Ectodermal cell (in vitro differentiated cells): Measurements from ENCODE around the gene SLC22A1.
"Not testable (repeated sequence)": the region's sequence is repeated elsewhere in the genome, so short reads cannot be mapped to it uniquely, and the experiment has no call there.

ENCODE experiments used
- H3K27ac ChIP-seq: 2 replicates; pipeline ENCODE4 v1.7.0; 2013; ENCODE audit warnings: mild to moderate bottlenecking, low read depth, low read length; ENCODE audit not compliant: insufficient read depth, poor library complexity, severe bottlenecking
- H3K27me3 ChIP-seq: 2 replicates; pipeline ENCODE4 v1.7.0; 2013; ENCODE audit warnings: mild to moderate bottlenecking, low read length; ENCODE audit not compliant: insufficient read depth, control insufficient read depth, poor library complexity, severe bottlenecking
- H3K36me3 ChIP-seq: one replicate; pipeline ENCODE4 v1.7.0; 2013; ENCODE audit warnings: low read length; ENCODE audit not compliant: control insufficient read depth, insufficient read depth
- H3K4me1 ChIP-seq: one replicate; pipeline ENCODE4 v1.7.0; 2013; ENCODE audit warnings: low read length; ENCODE audit not compliant: control insufficient read depth, insufficient read depth
- H3K4me3 ChIP-seq: 2 replicates; pipeline ENCODE4 v1.7.0; 2013; ENCODE audit warnings: low read depth, low read length, control low read depth; ENCODE audit not compliant: insufficient read depth
- H3K9me3 ChIP-seq: 2 replicates; pipeline ENCODE4 v1.7.0; 2013; ENCODE audit warnings: mild to moderate bottlenecking, low read length, moderate library complexity; ENCODE audit not compliant: control insufficient read depth
- WGBS, 2 experiments: methylation state at CpG; one replicate each; pipeline ENCODE4 v1.1.7; 2013; ENCODE audit warnings: missing lambda C conversion rate in 2 of 2; 5-methylcytosine and 5-hydroxymethylcytosine counted together

SLC22A1 gene

GRCh38 chr6:160118620-160119229, 2.9 kb upstream of the SLC22A1 start:
- whole genome bisulfite sequencing, 2 experiments = 87 to 95% methylated on average over 5 of the region's 5 CpGs
- no peak overlapping the region for H3K4me3 ChIP-seq
- no peaks in the 10 kb centered on the region for H3K27me3 ChIP-seq
- no peaks in the 10 kb centered on the region for H3K9me3 ChIP-seq
- no peaks in the 10 kb centered on the region for H3K36me3 ChIP-seq
- H3K27ac ChIP-seq = no peak overlapping the region
- H3K4me1 ChIP-seq = peaks cover 7% of the 10 kb centered on the region

- no peaks in the 10 kb centered on the region for H3K36me3 ChIP-seq
- no peak overlapping the region for H3K27ac ChIP-seq
- H3K27me3 ChIP-seq = no peaks in the 10 kb centered on the region
- WGBS, 2 experiments = 66 to 77% methylated on average over 1 of the region's 1 CpG
- H3K9me3 ChIP-seq = no peaks in the 10 kb centered on the region
- H3K4me3 ChIP-seq = no peak overlapping the region
- H3K4me1 ChIP-seq = peaks cover 7% of the 10 kb centered on the region
Measured at GRCh38 chr6:160120087-160120486, 1.5 kb upstream of the SLC22A1 start.

- Histone ChIP-seq H3K4me3 (no peak overlapping the region), H3K27ac (no peak overlapping the region), H3K36me3 (no peaks in the 10 kb centered on the region), H3K9me3 (no peaks in the 10 kb centered on the region), H3K4me1 (peaks cover 7% of the 10 kb centered on the region), H3K27me3 (no peaks in the 10 kb centered on the region)
- WGBS, 2 experiments = 90 to 92% methylated on average over 14 of the region's 14 CpGs
Measured at GRCh38 chr6:160121981-160122380, 366 bp downstream of the SLC22A1 start.

- no peaks in the 10 kb centered on the region for H3K9me3 ChIP-seq
- no peaks in the 10 kb centered on the region for H3K27me3 ChIP-seq
- WGBS, 2 experiments = 94 to 96% methylated on average over 5 of the region's 5 CpGs
- no peaks in the 10 kb centered on the region for H3K36me3 ChIP-seq
- H3K27ac ChIP-seq = no peak overlapping the region
- H3K4me3 ChIP-seq = no peak overlapping the region
- peaks cover 7% of the 10 kb centered on the region for H3K4me1 ChIP-seq
Measured at GRCh38 chr6:160122744-160123143, 1.1 kb downstream of the SLC22A1 start.

GRCh38 chr6:160124007-160124406, 2.4 kb downstream of the SLC22A1 start:
- Histone ChIP-seq H3K27me3 (no peaks in the 10 kb centered on the region), H3K4me1 (peaks cover 7% of the 10 kb centered on the region), H3K27ac (no peak overlapping the region), H3K9me3 (no peaks in the 10 kb centered on the region), H3K4me3 (no peak overlapping the region), H3K36me3 (no peaks in the 10 kb centered on the region)
- 94 to 100% methylated on average over 2 of the region's 2 CpGs for WGBS, 2 experiments

- H3K27ac ChIP-seq = no peak overlapping the region
- no peaks in the 10 kb centered on the region for H3K36me3 ChIP-seq
- 90 to 93% methylated on average over 5 of the region's 5 CpGs for WGBS, 2 experiments
- H3K9me3 ChIP-seq = no peaks in the 10 kb centered on the region
- no peaks in the 10 kb centered on the region for H3K27me3 ChIP-seq
- peaks cover 4% of the 10 kb centered on the region for H3K4me1 ChIP-seq
- H3K4me3 ChIP-seq = no peak overlapping the region
Measured at GRCh38 chr6:160124605-160125004, 3.0 kb downstream of the SLC22A1 start.

GRCh38 chr6:160125105-160125504, 3.5 kb downstream of the SLC22A1 start:
- H3K9me3 ChIP-seq, H3K4me3 ChIP-seq, H3K27ac ChIP-seq, H3K4me1 ChIP-seq, H3K27me3 ChIP-seq, H3K36me3 ChIP-seq: not testable (repeated sequence)
- WGBS, 2 experiments = 87 to 92% methylated on average over 4 to 5 of the region's 5 CpGs

GRCh38 chr6:160127270-160128124, 5.9 kb downstream of the SLC22A1 start:
- no peak overlapping the region for H3K4me3 ChIP-seq
- 93 to 96% methylated on average over 16 of the region's 16 CpGs for WGBS, 2 experiments
- no peaks in the 10 kb centered on the region for H3K27me3 ChIP-seq
- H3K4me1 ChIP-seq = no peaks in the 10 kb centered on the region
- H3K27ac ChIP-seq = no peak overlapping the region
- H3K36me3 ChIP-seq = no peaks in the 10 kb centered on the region
- H3K9me3 ChIP-seq = no peaks in the 10 kb centered on the region

- Histone ChIP-seq H3K9me3 (no peaks in the 10 kb centered on the region), H3K4me3 (no peak overlapping the region), H3K4me1 (no peaks in the 10 kb centered on the region), H3K27me3 (no peaks in the 10 kb centered on the region), H3K27ac (no peak overlapping the region), H3K36me3 (no peaks in the 10 kb centered on the region)
- WGBS, 2 experiments = 91 to 93% methylated on average over 3 of the region's 3 CpGs
Measured at GRCh38 chr6:160128125-160128683, 6.6 kb downstream of the SLC22A1 start.

GRCh38 chr6:160128879-160129516, 7.4 kb downstream of the SLC22A1 start:
- H3K9me3 ChIP-seq = no peaks in the 10 kb centered on the region
- H3K36me3 ChIP-seq = no peaks in the 10 kb centered on the region
- 88 to 91% methylated on average over 6 of the region's 6 CpGs for WGBS, 2 experiments
- no peak overlapping the region for H3K4me3 ChIP-seq
- no peak overlapping the region for H3K27ac ChIP-seq
- H3K27me3 ChIP-seq = no peaks in the 10 kb centered on the region
- no peaks in the 10 kb centered on the region for H3K4me1 ChIP-seq
